GM23338 (cell line): ENCODE measurements around the gene EGLN2. TPM values are rescaled to one million over a fixed set of nuclear protein-coding genes. Genes with fewer than 3 reads are reported as not detected.
"Not testable (repeated sequence)": the region's sequence is repeated elsewhere in the genome, so short reads cannot be mapped to it uniquely, and the experiment has no call there.

Source experiments
- ATAC-seq: fragments of 200-7000 bp; cut with Tn5 transposase; 3 replicates; pipeline ENCODE4 v1.9.1; 2020
- DNase-seq: peaks from one replicate; pipeline ENCODE4 v3.0.0-alpha.2; 2015; ENCODE audit warnings: low spot score
- H2AFZ ChIP-seq: fragments of 200-600 bp; sonication (generic); 2 replicates; pipeline ENCODE4 v1.8.0; 2016; ENCODE audit warnings: antibody characterized with exemption, mild to moderate bottlenecking, moderate library complexity
- H3F3A ChIP-seq: fragments of 200-600 bp; sonication (generic); replicated peaks from 2 replicates; pipeline ENCODE4 v1.8.0; 2017; ENCODE audit warnings: antibody characterized with exemption, mixed run types, low read depth
- H3K27ac ChIP-seq: fragments of 200-600 bp; sonication (generic); 2 replicates; pipeline ENCODE4 v1.6.1; 2016; ENCODE audit warnings: low read depth
- H3K27me3 ChIP-seq: fragments of 200-600 bp; sonication (generic); 2 replicates; pipeline ENCODE4 v1.8.0; 2016; ENCODE audit warnings: mild to moderate bottlenecking, mixed run types, moderate library complexity; ENCODE audit not compliant: insufficient read depth
- H3K36me3 ChIP-seq: fragments of 200-600 bp; sonication (generic); 2 replicates; pipeline ENCODE4 v1.8.0; 2016; ENCODE audit warnings: mild to moderate bottlenecking; ENCODE audit not compliant: insufficient read depth
- H3K4me1 ChIP-seq: fragments of 200-600 bp; sonication (generic); 2 replicates; pipeline ENCODE4 v1.8.0; 2016; ENCODE audit warnings: mild to moderate bottlenecking, moderate library complexity; ENCODE audit not compliant: insufficient read depth
- H3K4me2 ChIP-seq: fragments of 200-600 bp; sonication (generic); 2 replicates; pipeline ENCODE4 v1.7.1; 2017; ENCODE audit warnings: mixed run types
- H3K4me3 ChIP-seq: fragments of 200-600 bp; sonication (generic); 2 replicates; pipeline ENCODE4 v1.6.1; 2016; ENCODE audit warnings: mixed run types
- H3K79me2 ChIP-seq: fragments of 200-600 bp; sonication (generic); replicated peaks from 2 replicates; pipeline ENCODE4 v1.8.0; 2017; ENCODE audit warnings: mild to moderate bottlenecking; ENCODE audit not compliant: insufficient read depth
- H3K9me2 ChIP-seq: fragments of 200-600 bp; sonication (generic); 2 replicates; pipeline ENCODE4 v1.8.0; 2017; ENCODE audit not compliant: insufficient read depth
- H4K20me1 ChIP-seq: fragments of 200-600 bp; sonication (generic); replicated peaks from 2 replicates; pipeline ENCODE4 v1.8.0; 2017; ENCODE audit warnings: mild to moderate bottlenecking; ENCODE audit not compliant: insufficient read depth
- H3K27ac Mint-ChIP-seq: 2 replicates; pipeline ENCODE4 v1.8.0; 2020; ENCODE audit warnings: inconsistent platforms, mild to moderate bottlenecking, moderate library complexity, mixed read lengths
- H3K27me3 Mint-ChIP-seq: 3 replicates; pipeline ENCODE4 v1.8.0; 2022; ENCODE audit warnings: low read depth, mild to moderate bottlenecking, moderate library complexity, mixed read lengths, inconsistent platforms; ENCODE audit not compliant: insufficient read depth, poor library complexity
- H3K36me3 Mint-ChIP-seq: 3 replicates; pipeline ENCODE4 v1.8.0; 2021; ENCODE audit warnings: low read depth, mild to moderate bottlenecking, inconsistent platforms, moderate library complexity, mixed read lengths
- H3K4me1 Mint-ChIP-seq: 3 replicates; pipeline ENCODE4 v1.8.0; 2020; ENCODE audit warnings: mild to moderate bottlenecking, inconsistent platforms, mixed read lengths
- H3K4me3 Mint-ChIP-seq: 3 replicates; pipeline ENCODE4 v1.8.0; 2021; ENCODE audit warnings: moderate library complexity, mild to moderate bottlenecking, inconsistent platforms, mixed read lengths
- H3K9me3 Mint-ChIP-seq: 3 replicates; pipeline ENCODE4 v1.8.0; 2020; ENCODE audit warnings: moderate library complexity, mild to moderate bottlenecking, inconsistent platforms, mixed read lengths
- EZH2phosphoT487 ChIP-seq: fragments of 200-600 bp; sonication (generic); IDR thresholded peaks from one replicate; pipeline ENCODE4 v1.8.1; 2018; ENCODE audit warnings: antibody characterized with exemption; ENCODE audit not compliant: unreplicated experiment
- POLR2AphosphoS5 ChIP-seq: IDR thresholded peaks from 2 replicates; pipeline ENCODE4 v1.6.1; 2016; ENCODE audit warnings: antibody characterized with exemption, low read depth
- ZNF114 ChIP-seq: fragments of 250-450 bp; sonication (Bioruptor Pico); IDR thresholded peaks from 2 replicates; pipeline ENCODE4 v1.5.0; 2020; ENCODE audit warnings: mild to moderate bottlenecking, moderate library complexity
- ZNF331 ChIP-seq: fragments of 250-450 bp; sonication (Bioruptor Pico); IDR thresholded peaks from 2 replicates; pipeline ENCODE4 v1.5.0; 2020; ENCODE audit warnings: low read depth, mild to moderate bottlenecking, moderate library complexity
- polyA plus RNA-seq: library from polyadenylated mRNA; unstranded; fragments of >200 nt; fragmentation: Nextera tagmentation; extraction: Ambion mirVana; gene quantifications from 2 replicates; pipeline ENCODE4 v1.2.1, GENCODE V29; 2016
- total RNA-seq: library from RNA; depleted of rRNA; stranded (reverse); fragments of >200 nt; shearing (Covaris generic); gene quantifications from 2 replicates; pipeline ENCODE4 v1.2.3, GENCODE V29; 2014
- TF ChIP-seq, protein P1 (sequence below): IDR thresholded peaks from one replicate; pipeline ENCODE4 v1.6.1; 2018; ENCODE audit warnings: antibody characterized with exemption; ENCODE audit not compliant: unreplicated experiment
- TF ChIP-seq, protein P2 (sequence below), 2 experiments: fragments of 200-600 bp in 1 of 2; sonication (generic) in 1 of 2; conservative IDR thresholded peaks; 2 replicates each; pipeline versions ENCODE4 v1.5.1 to v1.6.1; 2016 to 2017; ENCODE audit warnings: antibody characterized with exemption in 2 of 2, low read depth in 2 of 2, mild to moderate bottlenecking in 2 of 2, moderate library complexity in 1 of 2
- TF ChIP-seq, protein P3 (sequence below): IDR thresholded peaks from 2 replicates; pipeline ENCODE4 v1.6.1; 2016; ENCODE audit warnings: antibody characterized with exemption

The EGLN2 gene
- total and polyA plus RNA-seq, 2 experiments from 2014 or later, result 59.9 to 118 TPM

DNA sequence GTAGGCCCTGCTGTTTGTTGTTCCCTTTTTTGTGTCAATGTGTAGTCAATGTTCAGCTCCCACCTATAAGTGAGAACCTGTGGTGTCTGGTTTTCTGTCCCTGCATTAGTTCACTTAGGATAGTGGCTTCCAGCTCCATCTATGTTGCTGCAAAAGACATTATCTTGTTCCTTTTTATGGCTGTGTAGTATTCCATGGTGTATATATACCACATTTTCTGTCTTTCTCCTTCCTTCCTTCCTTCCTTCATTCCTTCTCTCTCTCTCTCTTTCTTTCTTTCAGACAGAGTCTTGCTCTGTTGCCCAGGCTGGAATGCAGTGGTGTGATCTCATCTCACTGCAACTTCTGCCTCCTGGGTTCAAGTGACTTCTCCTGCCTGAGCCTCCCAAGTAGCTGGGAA lies 30.2 kb downstream of the EGLN2 start (continued):
- TF ChIP-seq, protein P1, sequence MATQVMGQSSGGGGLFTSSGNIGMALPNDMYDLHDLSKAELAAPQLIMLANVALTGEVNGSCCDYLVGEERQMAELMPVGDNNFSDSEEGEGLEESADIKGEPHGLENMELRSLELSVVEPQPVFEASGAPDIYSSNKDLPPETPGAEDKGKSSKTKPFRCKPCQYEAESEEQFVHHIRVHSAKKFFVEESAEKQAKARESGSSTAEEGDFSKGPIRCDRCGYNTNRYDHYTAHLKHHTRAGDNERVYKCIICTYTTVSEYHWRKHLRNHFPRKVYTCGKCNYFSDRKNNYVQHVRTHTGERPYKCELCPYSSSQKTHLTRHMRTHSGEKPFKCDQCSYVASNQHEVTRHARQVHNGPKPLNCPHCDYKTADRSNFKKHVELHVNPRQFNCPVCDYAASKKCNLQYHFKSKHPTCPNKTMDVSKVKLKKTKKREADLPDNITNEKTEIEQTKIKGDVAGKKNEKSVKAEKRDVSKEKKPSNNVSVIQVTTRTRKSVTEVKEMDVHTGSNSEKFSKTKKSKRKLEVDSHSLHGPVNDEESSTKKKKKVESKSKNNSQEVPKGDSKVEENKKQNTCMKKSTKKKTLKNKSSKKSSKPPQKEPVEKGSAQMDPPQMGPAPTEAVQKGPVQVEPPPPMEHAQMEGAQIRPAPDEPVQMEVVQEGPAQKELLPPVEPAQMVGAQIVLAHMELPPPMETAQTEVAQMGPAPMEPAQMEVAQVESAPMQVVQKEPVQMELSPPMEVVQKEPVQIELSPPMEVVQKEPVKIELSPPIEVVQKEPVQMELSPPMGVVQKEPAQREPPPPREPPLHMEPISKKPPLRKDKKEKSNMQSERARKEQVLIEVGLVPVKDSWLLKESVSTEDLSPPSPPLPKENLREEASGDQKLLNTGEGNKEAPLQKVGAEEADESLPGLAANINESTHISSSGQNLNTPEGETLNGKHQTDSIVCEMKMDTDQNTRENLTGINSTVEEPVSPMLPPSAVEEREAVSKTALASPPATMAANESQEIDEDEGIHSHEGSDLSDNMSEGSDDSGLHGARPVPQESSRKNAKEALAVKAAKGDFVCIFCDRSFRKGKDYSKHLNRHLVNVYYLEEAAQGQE, result no peak

DNA sequence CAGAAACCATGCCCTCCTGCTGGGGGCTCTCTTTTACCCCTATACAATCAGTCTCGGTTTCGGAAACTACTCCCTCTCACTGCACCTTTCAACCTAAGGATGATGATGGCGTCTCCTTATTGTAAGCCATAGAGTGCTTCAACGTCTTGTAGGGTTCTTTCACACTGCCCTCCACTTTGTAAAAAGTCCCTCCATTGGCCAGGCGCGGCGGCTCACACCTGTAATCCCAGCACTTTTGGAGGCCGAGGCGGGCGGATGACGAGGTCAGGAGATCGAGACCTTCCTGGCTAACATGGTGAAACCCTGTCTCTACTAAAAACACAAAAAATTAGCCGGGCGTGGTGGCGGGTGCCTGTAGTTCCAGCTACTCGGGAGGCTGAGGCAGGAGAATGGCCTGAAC lies 31.8 kb downstream of the EGLN2 start:
- H3K4me1 Mint-ChIP-seq, H2AFZ ChIP-seq, H4K20me1 ChIP-seq, H3K4me3 ChIP-seq, H3K27me3 Mint-ChIP-seq, H3K36me3 ChIP-seq, H3K4me1 ChIP-seq, H3K79me2 ChIP-seq, H3K4me3 Mint-ChIP-seq, H3K27me3 ChIP-seq, ATAC-seq, H3K27ac ChIP-seq, H3K4me2 ChIP-seq, H3K9me2 ChIP-seq, H3K9me3 Mint-ChIP-seq, H3K36me3 Mint-ChIP-seq, H3F3A ChIP-seq, DNase-seq, H3K27ac Mint-ChIP-seq: not testable (repeated sequence)

DNA sequence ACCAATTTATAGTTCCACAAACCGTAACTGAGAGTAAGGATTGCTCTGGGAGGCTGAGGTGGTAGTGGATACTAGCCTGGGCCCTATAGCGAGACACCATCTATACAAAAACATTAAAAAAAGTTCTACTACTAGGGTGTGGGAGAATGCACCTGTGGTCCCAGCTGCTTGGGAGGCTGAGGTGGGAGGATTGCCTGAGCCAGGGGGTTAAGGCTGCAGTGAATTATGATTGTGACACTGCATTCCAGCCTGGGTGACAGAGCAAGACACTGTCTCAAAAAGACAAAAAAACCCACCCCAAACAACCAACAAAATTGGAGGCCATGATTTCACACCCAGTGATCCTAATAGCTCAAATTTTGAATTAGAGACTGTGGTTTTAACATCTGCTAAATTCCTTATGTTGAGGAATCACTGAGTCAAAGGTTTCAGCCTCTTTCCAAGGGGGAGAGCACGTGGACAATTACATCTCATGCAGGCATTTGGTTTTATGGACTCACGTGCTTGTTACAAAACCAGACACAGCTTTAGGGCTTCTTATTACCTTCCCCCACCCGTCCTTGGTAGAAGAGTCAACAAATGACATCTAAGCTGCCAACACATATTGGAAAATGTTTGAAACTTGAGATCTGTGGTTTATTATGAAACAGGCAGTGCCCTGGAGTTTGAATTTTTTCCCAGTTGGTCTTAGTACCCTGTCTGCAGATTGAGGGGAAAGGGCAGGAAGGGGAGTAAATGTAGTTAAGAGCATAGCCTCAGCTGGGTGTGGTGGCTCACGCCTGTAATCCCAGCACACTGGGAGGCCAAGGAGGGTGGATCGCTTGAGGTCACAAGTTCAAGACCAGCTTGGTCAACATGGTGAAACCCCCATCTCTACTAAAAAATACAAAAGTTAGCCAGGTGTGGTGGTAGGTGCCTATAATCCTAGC lies 32.8 kb downstream of the EGLN2 start:
- Histone ChIP-seq H3K4me2 (no peak overlapping the region), H3K27ac (no peak overlapping the region), H2AFZ (no peak overlapping the region), H3K9me2 (no peaks in the 10 kb centered on the region), H3K27me3 (no peaks in the 10 kb centered on the region), H3K4me3 (no peak overlapping the region), H4K20me1 (no peaks in the 10 kb centered on the region), H3K79me2 (no peaks in the 10 kb centered on the region), H3K4me1 (no peaks in the 10 kb centered on the region), H3F3A (no peaks in the 10 kb centered on the region), H3K36me3 (no peaks in the 10 kb centered on the region)
- ATAC-seq (no peak), DNase-seq (no peak)
- H3K9me3 Mint-ChIP-seq, result no peaks in the 10 kb centered on the region; the same call in 2 of the 3 replicates
- H3K27ac Mint-ChIP-seq, result no peak overlapping the region
- no peaks in the 10 kb centered on the region for H3K36me3 Mint-ChIP-seq
- no peaks in the 10 kb centered on the region for H3K4me1 Mint-ChIP-seq
- peaks cover 7% of the 10 kb centered on the region for H3K27me3 Mint-ChIP-seq
- H3K4me3 Mint-ChIP-seq, result no peak overlapping the region
- TF ChIP-seq EZH2phosphoT487 (no peak), POLR2AphosphoS5 (no peak), ZNF331 (no peak), ZNF114 (CRISPR knock-in tag) (no peak)
- TF ChIP-seq, protein P2, sequence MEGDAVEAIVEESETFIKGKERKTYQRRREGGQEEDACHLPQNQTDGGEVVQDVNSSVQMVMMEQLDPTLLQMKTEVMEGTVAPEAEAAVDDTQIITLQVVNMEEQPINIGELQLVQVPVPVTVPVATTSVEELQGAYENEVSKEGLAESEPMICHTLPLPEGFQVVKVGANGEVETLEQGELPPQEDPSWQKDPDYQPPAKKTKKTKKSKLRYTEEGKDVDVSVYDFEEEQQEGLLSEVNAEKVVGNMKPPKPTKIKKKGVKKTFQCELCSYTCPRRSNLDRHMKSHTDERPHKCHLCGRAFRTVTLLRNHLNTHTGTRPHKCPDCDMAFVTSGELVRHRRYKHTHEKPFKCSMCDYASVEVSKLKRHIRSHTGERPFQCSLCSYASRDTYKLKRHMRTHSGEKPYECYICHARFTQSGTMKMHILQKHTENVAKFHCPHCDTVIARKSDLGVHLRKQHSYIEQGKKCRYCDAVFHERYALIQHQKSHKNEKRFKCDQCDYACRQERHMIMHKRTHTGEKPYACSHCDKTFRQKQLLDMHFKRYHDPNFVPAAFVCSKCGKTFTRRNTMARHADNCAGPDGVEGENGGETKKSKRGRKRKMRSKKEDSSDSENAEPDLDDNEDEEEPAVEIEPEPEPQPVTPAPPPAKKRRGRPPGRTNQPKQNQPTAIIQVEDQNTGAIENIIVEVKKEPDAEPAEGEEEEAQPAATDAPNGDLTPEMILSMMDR (conservative IDR thresholded peaks at IDR 0.05; ENCODE audit: low read depth in 2 of 2), result no peak
- TF ChIP-seq, protein P3, sequence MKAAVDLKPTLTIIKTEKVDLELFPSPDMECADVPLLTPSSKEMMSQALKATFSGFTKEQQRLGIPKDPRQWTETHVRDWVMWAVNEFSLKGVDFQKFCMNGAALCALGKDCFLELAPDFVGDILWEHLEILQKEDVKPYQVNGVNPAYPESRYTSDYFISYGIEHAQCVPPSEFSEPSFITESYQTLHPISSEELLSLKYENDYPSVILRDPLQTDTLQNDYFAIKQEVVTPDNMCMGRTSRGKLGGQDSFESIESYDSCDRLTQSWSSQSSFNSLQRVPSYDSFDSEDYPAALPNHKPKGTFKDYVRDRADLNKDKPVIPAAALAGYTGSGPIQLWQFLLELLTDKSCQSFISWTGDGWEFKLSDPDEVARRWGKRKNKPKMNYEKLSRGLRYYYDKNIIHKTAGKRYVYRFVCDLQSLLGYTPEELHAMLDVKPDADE, result no peak
